GM19395 (cell line): ENCODE results near the gene NXPH1.

ENCODE experiments used
- ATAC-seq: cut with Tn5 transposase; IDR thresholded peaks from one replicate; pipeline ENCODE4 v1.9.1; 2021; ENCODE audit warnings: mild to moderate bottlenecking, moderate library complexity; ENCODE audit not compliant: unreplicated experiment

The NXPH1 gene

DNA sequence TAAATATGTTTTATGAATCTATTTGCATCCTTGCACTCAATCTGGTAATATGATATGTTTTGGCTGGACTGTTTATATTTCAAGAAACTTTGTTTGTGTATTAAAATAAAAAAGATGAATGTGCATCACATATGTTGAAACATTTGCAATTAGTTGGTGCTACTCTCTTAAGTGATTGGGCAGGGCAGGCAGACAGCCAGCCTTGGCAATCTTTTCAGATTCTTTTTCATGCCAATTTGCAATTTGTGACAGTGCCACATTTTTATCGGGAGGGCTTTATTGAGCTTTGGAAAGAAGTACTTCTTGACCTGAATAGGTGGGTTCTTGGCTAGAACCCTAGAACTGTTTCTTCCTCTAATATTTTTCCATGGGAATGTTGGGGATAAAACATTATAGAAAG lies 152.2 kb downstream of the NXPH1 start:
- ATAC-seq, result no peak

DNA sequence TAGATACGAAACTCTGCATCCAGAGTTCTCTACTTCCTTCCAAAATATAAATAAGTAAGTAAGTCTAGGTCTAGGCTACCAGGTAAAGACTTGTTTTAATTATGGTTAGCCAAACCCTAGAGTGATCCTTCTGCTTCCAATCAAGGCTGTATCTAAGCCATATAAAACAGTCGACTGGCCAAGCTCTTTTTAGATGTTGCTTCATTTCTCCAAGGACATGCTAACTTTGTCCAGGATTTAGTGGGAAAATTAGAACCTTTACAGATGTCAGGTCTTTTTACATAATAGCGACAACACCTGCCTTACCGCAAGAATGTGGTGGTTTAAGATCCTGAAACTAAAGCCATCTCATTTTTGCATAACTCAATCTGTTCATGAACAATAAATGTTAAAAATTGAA lies 156.8 kb downstream of the NXPH1 start:
- ATAC-seq, result no peak

DNA sequence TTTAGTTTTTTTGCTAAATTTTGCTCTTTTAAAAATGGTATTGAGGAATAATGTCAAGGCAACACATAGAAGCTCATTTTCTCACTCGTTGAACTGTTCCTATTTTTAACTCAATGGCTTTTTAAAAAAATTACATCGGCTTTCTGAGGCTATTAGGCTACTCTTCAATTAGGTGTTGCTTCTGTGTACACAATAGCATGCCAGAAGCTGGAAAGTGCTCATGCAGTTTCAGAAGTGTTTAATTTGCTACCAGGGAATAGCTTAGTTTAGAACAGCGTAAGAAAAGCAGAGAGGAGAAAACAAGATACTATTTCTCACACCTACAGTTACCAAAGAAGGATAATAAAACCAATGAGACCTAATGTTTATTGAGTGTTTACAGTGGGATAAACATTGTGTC lies 157.4 kb downstream of the NXPH1 start:
- no peak for ATAC-seq

DNA sequence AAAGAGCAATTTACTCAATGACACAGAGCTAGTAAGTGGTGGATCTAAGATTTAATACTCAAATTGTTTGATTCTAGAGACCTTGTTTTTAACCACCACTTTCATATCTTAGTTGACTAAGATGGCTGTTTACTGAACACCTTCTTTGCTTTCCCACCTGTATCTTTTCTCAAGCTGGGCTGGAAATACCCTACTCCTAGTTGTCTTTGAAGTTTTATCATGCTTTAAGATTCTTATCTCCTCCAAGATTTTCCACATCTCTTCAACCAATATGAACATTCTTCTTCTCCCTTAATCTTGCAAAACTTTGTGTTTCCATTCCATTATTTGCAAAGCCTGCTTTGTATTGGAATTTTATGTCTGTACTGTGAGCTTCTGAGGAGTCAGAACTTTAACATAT lies 157.9 kb downstream of the NXPH1 start:
- ATAC-seq, result no peak

DNA sequence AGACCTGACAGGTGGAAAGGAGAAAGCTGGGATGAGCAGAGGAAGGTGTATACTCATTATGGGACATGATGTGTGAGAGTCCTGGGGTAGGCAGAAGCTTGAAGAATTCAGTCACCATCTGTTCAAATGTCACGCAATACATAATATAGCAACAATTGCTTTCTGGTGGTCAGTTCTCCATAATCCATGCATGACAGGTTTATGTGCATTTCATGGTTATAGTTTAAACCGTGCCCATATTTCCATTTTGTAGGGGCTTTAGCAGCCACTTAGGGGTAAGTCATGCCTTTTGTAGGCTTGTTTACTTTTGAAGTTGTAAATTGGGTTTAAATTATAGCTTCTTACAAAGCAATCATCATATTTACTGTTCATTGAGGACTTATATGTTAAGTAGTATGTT lies 158.8 kb downstream of the NXPH1 start:
- no peak for ATAC-seq

DNA sequence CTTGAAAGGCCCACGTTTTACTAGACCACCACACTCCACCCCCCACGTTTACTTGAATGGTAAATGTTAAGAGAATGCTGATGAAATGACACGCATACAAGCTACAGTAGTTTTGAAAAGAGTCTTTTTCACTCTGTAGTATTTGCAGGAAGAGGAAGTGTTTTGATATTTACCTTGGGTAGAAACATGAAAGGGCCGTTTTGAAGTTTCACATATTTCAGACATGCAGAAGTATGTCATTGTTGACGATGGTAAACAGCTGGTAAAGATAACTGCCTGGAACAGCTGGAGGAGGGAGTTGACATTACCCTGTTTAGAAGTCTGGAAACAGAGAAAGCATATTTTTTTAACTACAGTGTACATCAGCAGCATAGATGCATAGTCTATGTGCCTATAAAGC lies 160.7 kb downstream of the NXPH1 start:
- no peak for ATAC-seq

DNA sequence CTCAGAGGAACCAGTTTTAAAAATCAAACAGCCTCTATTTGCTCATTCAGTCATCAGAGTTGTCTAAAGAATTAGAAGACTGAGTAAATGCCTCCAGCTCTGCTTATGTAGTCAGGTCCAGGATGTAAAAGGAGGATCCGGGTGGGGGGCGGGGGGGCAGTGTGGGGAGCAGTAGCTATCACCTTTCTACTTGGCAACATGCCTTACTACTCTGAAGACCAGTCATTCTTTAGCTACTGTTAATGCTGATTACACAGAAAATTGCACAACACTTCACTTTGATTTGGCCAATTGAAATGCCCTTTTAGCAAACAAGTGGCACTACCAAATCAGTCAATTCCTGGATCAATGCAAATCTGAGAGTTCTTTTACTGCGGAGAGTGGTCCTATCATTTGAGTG lies 164.2 kb downstream of the NXPH1 start:
- ATAC-seq, result no peak

DNA sequence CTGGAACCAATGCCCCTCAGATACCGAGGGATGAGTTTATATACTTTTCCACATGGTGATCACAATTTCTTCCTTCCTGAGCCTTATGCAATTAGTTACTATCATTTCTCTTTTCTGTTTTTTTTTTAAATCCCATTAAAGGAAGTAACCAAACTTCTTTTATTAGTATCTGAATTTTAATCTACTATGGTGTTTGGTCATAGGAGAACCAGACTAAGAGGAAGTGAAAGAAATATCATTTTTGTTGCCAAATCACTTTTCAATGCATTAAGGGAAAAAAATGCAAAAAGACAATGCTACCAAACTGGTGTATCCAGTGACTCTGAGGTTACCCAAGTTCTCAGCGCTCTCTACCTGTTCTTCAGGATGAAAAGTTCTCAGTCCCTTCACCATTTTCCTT lies 167.7 kb downstream of the NXPH1 start:
- no peak for ATAC-seq

DNA sequence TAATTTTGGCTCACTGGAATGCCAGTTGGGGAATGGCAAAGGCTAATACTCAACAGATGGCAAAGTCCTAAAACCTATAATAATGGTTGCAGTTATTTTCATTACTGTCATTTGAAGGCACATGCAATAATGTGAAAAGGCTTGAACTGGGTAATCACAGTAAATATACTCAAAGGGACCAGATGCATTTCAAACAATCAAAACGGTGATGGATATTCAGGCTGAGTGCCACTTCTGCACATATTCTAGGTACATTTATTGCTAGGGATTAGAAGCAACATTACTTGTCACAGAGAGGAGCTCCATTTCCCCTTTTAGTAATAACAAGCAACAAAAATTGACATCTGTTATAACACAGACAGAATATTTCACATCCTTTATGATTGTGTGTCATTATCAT lies 171.8 kb downstream of the NXPH1 start:
- no peak for ATAC-seq

DNA sequence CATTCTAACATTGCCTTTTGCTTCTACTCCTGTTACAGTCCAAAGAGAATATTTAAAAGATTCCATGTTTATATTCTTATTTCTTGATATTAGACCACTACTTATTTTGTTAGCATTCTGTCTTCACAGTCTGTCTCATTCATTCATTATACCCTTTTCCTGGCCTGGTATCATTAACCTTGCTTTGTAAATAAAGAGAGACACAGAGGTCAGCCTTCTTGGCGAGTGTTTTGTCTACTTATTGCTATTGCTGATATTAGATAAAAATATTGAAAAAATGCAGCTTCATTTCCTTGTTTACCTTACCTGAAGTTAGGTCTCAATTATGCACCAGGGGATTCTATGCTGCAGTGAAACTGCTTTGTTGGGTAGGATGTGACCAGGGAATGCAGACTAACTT lies 179.2 kb downstream of the NXPH1 start:
- no peak for ATAC-seq

DNA sequence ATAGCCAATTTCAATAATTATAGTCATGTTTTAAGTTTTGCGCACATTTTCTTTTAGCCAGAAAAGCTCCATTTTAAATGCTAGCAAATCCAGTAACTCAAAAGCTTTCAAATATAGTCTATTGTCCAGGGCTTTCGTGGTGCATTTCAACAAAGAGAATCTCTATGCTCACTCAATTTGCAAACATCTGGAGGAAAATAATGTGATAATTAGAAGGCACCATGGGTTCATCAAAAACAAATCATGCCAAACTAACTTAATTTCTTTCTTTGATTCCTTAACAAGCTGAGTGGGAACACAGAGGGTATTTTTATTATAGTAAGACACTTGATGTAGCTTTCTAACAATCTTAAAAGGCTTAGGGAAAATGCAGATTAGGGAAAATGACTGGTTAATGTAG lies 179.8 kb downstream of the NXPH1 start:
- no peak for ATAC-seq

DNA sequence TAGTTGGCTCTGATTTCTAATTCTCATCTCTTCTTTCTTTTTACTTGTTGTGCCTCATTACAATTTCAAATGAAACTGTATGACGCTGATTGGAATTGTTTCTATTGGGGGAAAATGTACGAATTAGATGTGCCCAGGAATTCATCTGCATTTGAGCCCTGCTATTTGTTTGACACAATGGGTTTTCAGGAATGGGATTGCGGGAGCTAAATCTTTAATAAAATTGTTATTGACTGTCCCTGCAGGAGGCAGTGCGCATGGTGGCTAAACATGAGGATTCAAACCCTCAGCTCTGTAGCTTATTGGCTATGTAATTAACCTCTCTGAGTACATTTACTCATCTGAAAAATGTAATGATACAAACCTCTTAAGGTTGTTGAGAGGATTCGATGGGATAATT lies 181.6 kb downstream of the NXPH1 start:
- ATAC-seq, result no peak

DNA sequence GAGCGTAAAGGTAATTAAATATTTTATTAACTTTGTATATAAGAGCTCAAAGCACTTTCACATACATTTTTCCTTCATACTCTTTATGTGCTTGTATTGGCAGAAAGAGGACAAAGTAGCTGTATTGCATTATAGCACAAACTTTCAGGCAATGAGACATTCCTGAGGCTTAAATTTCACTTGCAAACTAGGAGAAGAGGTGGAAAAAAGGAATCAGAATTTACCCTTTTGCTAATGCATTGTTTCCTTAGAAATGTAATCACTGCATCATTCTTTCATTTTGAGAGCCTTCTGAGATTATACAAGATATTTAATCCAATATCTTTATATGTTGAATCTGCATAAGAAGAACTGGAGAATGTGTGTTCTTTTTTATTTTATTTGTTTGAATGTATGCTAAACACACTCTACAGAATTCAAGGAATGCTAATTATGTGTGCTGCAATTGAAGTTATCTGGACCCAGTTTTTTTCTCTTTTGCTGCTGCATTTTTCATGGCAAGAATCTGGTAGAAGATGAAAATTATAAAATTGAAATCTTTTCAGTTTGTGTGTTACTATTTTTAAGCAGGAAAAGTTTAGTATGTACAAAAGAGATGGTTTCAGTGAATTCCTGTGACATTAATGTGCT lies 185.1 kb downstream of the NXPH1 start:
- no peak for ATAC-seq

DNA sequence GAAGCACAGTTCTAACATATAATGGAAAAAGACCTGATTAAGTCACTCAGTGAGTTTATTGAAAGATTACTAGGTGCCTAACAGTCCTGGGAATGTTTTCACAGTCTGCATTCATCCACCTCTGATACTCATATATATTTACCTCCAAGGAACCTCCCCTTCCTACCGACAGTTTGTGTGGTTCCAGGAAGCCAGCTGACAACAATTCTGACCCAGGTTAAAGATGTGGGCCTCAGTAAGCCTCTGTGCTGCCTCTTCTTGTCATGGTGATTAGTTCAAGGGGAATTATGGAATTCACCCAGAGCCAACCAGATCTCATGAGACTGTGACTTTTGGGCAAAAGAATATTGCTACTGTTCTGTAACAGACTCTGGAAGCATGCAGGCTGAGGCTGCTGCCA lies 186.8 kb downstream of the NXPH1 start:
- no peak for ATAC-seq

DNA sequence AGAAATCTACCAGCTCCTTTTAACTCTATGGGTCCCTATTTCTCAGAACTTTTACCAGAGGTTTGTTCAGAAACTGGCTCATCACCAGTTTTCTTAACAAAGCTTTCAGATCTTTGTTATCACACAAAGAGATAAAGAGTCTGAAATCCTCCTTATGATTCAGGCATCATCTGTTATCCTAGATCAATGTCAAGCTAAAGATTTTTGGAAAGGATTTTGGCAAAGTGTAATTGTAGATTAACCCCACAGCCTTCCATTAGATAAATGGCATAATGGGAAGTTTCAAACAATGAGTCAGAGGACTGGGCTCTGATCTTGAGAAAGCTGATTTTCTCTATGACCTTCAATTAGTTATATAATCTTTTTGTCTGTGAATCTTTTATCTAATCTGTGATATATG lies 192.2 kb downstream of the NXPH1 start:
- ATAC-seq, result no peak

DNA sequence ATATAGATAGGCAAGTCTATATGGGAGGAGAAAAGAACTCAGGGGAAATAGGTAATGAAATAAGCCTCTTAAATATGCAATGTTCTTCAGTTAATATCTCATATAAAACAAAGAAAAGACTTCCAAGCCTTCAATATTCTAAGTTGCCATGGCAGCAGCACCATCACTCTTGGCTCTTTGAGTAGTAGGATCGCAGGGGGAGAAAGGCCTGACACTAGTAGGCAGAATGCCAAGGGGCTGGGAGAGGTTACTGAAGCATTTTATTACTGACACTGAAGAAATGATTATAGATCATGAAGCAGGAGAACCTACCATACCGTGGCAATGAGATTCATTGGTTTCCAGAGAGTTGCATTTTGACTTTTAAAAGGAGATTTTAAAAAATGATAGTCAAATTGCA lies 193.9 kb downstream of the NXPH1 start:
- no peak for ATAC-seq

DNA sequence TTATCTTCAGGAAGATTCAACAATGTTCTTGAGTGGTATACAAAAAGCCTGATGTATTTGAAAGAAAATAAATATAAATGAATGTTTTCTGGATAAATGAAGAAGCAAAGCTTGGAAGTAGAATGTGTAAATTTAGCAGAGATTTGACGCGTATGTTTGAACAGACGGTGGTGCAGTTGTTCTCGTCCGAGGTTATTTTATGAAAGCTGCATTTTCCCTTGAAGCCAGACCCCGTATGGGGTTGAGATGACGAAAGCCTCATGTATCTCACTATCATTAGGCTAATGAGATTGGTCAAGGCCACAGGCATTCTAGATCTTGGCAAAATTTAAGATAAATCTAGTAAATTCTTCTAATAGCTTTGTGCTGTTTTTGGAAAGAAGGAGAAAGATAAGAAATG lies 195.2 kb downstream of the NXPH1 start:
- no peak for ATAC-seq

DNA sequence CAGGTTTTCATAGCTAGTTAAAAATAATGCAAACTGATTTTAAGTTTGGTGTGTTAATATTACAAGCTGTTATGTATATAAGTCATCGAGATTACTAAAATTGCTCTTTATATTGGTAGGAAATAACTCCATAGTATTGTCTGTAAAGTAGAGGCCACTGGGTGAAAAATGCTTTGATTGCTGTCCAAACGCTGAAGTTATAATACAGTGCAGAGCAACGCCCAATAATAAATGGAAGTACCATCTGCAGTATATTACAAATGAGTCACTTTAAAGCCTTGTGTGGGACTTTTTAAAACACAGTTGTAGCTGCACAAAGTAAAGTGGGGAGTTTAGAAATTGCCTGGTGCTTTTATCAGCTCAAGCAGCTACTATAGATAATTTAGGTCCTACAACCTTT lies 196.1 kb downstream of the NXPH1 start:
- ATAC-seq, result no peak

DNA sequence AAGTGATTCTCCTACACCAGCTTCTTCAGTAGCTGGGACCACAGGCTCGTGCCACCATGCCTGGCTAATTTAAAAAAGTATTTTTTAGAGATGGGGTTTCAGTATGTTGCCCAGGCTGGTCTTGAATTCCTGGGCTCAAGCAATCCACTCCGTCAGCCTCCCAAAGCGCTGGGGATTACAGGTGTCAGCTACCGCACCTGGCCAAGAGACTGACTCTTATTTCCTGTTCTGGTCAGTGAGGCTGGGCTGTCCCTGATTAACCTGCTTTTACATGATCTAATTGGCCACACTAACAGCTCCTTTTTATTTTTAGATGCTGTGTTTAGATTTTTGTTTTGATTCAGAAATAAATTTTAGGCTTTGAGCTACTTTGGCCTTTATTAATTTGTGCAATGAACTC lies 203.9 kb downstream of the NXPH1 start:
- ATAC-seq, result no peak

DNA sequence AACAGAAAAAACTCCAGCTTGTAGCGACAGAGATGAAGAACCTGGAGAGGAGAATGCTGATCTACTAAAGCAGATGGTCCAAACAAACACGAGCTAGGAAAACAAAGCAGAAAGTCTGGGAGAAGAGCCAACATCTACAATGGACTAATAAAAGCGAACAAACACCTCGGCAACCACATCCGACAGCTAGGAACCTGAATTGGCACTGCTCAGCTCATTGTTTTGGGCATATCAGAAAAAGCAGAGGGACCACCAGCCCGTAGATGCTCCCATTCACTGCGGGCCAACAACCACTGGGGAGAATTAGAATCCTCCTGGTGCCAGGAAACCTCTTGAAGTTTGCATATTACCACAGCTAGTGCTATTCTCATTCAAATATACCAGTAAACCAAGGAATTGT lies 204.7 kb downstream of the NXPH1 start:
- ATAC-seq, result no peak

DNA sequence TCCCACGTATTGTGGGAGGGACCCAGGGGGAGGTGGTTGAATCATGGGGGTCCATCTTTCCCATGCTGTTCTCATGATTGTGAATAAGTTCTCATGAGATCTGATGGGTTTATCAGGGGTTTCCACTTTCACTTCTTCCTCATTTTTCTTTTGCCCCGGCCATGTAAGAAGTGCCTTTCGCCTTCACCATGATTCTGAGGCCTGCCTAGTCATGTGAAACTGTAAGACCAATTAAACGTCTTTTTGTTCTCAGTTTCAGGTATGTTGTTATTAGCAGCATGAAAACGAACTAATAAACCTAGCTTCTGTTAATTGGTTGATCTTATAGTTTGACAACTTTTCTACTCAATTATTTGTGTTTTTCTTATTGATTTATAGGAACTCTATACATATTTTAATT lies 206.3 kb downstream of the NXPH1 start:
- no peak for ATAC-seq

DNA sequence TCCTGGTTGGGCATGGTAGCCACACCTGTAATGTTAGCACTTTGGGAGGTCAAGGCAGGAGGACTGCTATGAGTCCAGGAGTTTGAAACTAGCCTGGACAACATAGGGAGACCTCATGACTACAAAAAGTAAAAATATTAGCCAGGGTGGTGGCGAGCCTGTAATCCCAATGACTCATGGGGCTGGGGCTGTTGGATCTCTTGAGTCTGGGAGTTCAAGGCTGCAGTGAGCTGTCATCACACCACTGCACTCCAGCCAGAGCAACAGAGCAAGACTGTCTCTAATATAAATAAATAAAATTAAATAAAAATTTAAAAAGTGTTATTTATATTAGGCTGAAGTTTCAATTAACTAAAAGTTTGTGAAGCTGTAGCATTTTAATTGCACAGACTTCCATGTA lies 207.3 kb downstream of the NXPH1 start:
- ATAC-seq, result no peak

DNA sequence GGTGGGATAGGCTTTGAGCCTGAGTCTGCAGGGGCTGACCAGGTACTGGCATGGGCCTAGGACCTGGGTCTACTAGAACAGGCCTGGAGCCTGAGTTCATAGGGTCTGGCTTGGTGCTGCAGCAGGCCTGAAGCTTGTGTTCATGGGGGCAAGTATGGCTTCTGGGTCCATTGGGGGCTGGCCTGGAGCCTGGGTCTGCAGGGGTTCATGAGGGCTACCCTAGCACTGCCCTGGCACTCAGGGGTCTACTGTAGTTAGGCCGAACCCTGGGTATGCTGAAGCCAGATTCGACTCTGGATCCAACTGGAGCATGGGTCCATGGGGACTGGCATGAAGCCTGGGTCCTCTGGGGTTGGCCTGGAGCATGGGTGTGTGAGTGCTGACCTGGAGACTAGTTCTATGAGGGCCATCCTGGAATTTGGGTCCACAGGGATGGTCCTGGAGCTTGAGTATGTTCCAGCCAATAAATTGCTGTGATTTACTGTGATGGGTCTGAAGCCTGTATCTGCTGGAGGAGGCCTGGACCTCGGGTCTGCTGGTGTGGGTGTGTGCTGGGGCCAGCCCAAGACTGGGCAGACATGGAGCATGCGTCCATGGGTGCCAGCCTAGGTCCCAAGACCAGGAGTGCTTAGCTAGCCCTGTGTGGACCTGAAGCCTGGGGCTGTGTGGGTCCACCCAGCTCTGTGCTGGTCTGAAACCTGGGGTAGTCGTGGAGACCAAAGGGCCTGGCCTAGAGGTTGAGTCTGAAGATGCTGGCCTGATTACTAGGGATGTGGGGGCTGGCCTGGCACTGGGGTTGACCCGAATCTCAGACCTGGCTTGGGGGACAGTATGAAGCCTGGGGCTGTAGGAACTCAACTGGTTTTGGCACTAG lies 235.5 kb downstream of the NXPH1 start:
- no peak for ATAC-seq
